ENCODE data around the gene ZBTB1.

Gene ZBTB1

GRCh38 chr14:64465831-64466554 is 38.6 kb upstream of the ZBTB1 start:
- TF ChIP-seq, protein P1, sequence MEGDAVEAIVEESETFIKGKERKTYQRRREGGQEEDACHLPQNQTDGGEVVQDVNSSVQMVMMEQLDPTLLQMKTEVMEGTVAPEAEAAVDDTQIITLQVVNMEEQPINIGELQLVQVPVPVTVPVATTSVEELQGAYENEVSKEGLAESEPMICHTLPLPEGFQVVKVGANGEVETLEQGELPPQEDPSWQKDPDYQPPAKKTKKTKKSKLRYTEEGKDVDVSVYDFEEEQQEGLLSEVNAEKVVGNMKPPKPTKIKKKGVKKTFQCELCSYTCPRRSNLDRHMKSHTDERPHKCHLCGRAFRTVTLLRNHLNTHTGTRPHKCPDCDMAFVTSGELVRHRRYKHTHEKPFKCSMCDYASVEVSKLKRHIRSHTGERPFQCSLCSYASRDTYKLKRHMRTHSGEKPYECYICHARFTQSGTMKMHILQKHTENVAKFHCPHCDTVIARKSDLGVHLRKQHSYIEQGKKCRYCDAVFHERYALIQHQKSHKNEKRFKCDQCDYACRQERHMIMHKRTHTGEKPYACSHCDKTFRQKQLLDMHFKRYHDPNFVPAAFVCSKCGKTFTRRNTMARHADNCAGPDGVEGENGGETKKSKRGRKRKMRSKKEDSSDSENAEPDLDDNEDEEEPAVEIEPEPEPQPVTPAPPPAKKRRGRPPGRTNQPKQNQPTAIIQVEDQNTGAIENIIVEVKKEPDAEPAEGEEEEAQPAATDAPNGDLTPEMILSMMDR (IDR thresholded peaks at IDR 0.05; ENCODE audit: low read depth, low read length) = peak; percentile 41
- no peak for DNase-seq (ENCODE audit: extremely low read depth, low read depth)

DNA sequence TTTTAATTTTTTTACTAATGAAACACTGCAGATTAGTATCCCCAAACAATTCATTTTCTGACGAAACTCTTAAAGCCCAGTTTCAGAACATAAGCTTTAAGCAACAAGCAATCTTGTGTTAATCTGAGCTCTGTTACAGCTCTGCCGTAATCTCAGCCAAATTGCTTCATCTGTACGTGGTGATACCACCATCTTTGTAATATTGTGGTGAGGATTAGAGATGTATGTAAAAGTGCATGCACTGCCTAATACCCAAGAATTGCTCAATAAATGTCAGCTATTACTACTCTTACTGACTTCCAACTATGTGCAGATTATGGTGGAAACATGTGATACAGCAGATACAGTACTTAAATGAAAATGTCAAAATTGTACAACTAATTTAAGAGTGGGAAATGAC is 37.5 kb upstream of the ZBTB1 start:
- TF ChIP-seq, protein P1 (IDR thresholded peaks at IDR 0.05; ENCODE audit: low read depth, low read length) = no peak
- no peak for DNase-seq (ENCODE audit: extremely low read depth, low read depth)

- TF ChIP-seq, protein P1 (IDR thresholded peaks at IDR 0.05; ENCODE audit: low read depth, low read length) = no peak
- DNase-seq (ENCODE audit: extremely low read depth, low read depth) = no peak
These were observed 37.0 kb upstream of the ZBTB1 start for GRCh38 chr14:64467566-64467965.

- TF ChIP-seq, protein P1 (IDR thresholded peaks at IDR 0.05; ENCODE audit: low read depth, low read length) = no peak
- DNase-seq (ENCODE audit: extremely low read depth, low read depth) = no peak
These were observed 36.1 kb upstream of the ZBTB1 start for GRCh38 chr14:64468451-64468850.

DNA sequence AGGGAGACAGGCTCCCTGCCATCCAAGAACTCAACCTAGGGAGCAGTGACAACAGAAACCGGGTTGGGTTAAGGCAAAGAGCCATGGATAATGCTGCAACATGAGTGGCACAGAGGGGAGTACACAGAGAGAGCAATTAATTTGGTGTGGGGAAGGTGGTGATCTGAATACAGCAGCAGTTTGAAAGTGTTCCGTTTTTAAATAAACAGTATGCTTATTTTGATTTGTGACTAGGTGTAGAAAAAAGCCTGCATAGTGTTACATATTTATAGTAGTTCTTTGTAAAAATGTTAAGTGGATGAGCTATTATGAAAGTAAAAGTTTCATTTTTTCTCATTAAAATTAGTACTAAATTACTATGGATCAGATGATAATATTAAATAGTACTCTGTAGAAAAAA is 30.5 kb upstream of the ZBTB1 start:
- DNase-seq (ENCODE audit: extremely low read depth, low read depth) = no peak
- TF ChIP-seq, protein P1 (IDR thresholded peaks at IDR 0.05; ENCODE audit: low read depth, low read length) = no peak

- DNase-seq (ENCODE audit: extremely low read depth, low read depth) = no peak
- TF ChIP-seq, protein P1 (IDR thresholded peaks at IDR 0.05; ENCODE audit: low read depth, low read length) = no peak
These were observed 29.9 kb upstream of the ZBTB1 start for GRCh38 chr14:64474698-64475097.

GRCh38 chr14:64475585-64476273 is 28.8 kb upstream of the ZBTB1 start:
- TF ChIP-seq, protein P1 (IDR thresholded peaks at IDR 0.05; ENCODE audit: low read depth, low read length) = no peak
- DNase-seq (ENCODE audit: extremely low read depth, low read depth) = no peak
